Measurements from ENCODE around the gene TBC1D10B. TPM values are rescaled to one million over a fixed set of nuclear protein-coding genes. Genes with fewer than 3 reads are reported as not detected.

TBC1D10B gene
- total and polyA plus RNA-seq, 2 of the 8 experiments (the other 6 are each of a cell fraction or from before 2014, with no cell fraction given), result 15.4 to 28.6 TPM

- no peak for TF ChIP-seq RFX5 (IDR thresholded peaks at IDR 0.05; ENCODE audit: borderline replicate concordance, low read depth, low read length)
- TF ChIP-seq SIN3A (conservative IDR thresholded peaks at IDR 0.05 in 1 of 2, IDR thresholded peaks at IDR 0.05 in 1 of 2; ENCODE audit: low read depth in 1 of 2, low read length in 2 of 2), result no peak
These were observed 22.2 kb downstream of the TBC1D10B start (continued) for GRCh38 chr16:30348113-30348512.
